GM18499 (cell line): ENCODE results near the gene UBXN2A.
"Not testable (repeated sequence)": the region's sequence is repeated elsewhere in the genome, so short reads cannot be mapped to it uniquely, and the experiment has no call there.

Source experiments
- ATAC-seq: cut with Tn5 transposase; IDR thresholded peaks from one replicate; pipeline ENCODE4 v1.9.1; 2021; ENCODE audit warnings: moderate number of reproducible peaks; ENCODE audit not compliant: insufficient read depth, unreplicated experiment

Gene UBXN2A

DNA sequence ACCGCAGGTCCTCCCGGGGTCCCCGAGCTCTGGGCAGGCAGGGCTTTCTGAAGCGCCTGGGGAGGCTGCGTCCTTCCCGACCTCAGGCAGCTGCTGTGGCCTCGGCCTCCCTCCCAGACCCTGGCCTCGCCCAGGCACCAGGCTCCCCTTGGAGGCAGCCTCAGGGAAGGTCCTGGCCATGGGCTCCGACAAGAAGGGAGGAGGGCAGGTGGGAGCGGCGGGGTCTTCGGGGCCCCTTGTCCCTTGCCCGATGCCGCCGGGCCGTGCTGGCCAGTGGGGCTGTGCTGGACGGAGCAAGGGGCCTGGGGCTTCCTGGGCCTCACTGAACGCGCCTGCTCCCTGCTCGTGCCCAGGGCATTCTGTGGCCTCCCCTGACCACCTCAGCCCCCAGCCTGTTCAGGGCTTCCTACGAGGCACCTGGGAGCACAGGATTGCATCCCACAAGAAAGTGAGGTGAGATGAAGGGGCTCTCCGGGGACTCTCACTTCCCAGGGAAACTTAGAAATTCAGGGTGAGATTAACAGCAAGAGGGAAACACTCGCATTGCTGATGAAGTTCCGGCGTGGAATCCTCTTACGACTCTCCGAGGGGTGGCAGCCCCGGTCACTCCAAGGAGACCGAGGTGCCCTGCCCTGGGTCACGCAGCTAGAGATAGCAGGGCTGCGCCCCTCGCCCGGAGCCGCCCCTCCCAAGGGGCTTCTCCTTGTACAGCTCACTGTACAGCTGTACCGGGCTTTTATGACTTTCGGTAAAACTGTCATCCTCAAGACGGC is 70.4 kb downstream of the UBXN2A start:
- ATAC-seq, result no peak

- no peak for ATAC-seq
These were observed 71.2 kb downstream of the UBXN2A start for GRCh38 chr2:24011250-24012104.

GRCh38 chr2:24012521-24013188 is 72.4 kb downstream of the UBXN2A start:
- no peak for ATAC-seq

GRCh38 chr2:24014902-24015301 is 74.6 kb downstream of the UBXN2A start:
- not testable (repeated sequence) for ATAC-seq

DNA sequence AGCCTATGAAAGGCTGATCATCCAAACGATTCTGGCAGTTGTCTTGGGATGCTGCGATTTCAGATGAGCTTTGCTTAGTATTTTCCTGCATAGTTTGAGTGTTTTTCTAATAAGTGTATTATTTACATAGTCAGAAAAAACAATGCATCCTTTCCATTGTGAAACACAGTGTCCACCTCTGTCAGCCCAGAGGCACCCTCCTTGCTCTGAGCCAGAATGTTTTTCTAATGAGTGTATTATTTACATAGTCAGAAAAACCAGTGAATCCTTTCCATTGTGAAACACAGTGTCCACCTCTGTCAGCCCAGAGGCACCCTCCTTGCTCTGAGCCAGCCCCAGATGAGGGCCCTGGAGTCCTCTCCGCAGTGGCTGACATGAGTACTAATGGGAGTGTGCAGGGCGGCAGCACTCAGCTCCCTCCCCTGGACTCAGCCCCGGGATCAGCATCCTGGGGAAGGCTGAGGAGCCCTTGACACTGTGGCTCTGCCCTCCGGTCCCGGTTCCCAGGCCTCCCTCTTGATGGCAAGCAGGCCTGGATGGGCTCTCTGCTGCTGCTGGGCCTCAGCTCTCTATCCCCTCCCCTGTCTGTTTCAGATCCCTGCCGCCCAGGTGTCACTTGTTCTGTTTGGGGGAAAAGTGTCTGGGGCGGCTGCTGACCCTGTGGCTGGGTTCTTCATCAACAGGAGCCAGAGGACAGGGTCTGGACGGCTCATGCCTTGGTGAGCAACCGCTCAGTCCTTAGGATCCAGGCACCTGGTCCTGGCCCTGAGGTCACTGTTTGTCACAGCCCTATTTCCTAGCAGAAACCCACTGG is 75.5 kb downstream of the UBXN2A start:
- no peak for ATAC-seq

DNA sequence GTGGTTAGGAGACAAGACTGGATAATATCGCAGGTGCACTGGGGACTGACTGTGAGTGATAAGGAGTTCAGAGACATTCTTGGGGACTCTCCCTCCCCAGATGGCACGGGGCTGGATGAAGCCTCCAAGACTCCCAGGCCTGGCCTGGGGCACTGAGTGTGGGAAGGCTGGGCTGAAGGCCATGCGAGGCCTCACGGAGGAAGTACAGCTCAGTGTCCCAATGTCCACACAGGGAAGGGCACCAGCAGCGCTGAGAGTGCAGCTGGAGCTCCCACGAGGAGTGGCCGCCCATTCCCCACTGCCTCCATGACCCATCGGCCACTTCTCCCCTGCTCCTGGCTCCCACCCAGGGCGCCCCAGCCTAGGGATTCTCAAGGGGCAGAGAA is 76.1 kb downstream of the UBXN2A start:
- ATAC-seq, result no peak

- no peak for ATAC-seq
These were observed 76.8 kb downstream of the UBXN2A start for GRCh38 chr2:24016853-24017703.

DNA sequence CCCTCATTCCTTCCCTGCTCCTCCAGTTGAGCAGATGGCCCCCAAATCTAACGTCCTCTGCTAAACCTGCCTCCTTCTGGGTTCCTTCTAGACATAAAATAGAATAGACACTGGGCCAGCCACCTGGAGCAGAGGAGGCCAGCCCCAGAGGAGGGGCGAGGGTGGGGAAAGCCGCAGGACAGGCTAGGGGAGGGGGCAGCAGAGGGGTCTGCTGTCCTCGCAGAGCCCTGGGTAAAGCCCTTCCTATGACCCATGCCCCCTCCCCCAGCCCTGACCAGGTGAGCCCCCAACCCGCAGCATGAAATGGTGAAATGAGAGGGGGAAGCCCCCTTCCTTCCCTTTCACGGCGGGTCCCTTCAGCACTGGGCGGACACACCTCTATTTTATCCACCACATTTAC is 77.4 kb downstream of the UBXN2A start:
- ATAC-seq, result no peak

GRCh38 chr2:24018241-24018640 is 78.0 kb downstream of the UBXN2A start:
- ATAC-seq, result no peak

DNA sequence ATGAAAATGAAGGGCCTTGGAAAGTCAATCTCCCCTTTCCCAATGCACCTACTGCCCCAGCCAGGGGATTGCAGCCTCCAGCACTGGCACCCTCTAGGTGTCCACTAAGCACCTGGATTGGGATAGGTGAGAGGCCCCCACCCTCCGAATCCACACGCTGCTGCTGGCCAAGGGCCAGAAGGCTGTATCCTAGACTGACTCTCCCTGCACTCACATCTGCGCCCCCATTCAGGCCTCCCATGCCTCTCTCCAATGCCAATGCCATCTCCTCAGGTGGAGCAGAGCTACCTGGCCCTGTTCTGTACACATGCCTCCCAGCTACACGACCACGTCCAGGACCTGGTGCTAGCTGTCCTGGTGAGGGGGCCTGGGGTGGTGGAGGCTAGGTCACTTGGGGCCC is 79.5 kb downstream of the UBXN2A start:
- ATAC-seq, result no peak

- ATAC-seq, result no peak
These were observed 80.0 kb downstream of the UBXN2A start for GRCh38 chr2:24020244-24020643.

DNA sequence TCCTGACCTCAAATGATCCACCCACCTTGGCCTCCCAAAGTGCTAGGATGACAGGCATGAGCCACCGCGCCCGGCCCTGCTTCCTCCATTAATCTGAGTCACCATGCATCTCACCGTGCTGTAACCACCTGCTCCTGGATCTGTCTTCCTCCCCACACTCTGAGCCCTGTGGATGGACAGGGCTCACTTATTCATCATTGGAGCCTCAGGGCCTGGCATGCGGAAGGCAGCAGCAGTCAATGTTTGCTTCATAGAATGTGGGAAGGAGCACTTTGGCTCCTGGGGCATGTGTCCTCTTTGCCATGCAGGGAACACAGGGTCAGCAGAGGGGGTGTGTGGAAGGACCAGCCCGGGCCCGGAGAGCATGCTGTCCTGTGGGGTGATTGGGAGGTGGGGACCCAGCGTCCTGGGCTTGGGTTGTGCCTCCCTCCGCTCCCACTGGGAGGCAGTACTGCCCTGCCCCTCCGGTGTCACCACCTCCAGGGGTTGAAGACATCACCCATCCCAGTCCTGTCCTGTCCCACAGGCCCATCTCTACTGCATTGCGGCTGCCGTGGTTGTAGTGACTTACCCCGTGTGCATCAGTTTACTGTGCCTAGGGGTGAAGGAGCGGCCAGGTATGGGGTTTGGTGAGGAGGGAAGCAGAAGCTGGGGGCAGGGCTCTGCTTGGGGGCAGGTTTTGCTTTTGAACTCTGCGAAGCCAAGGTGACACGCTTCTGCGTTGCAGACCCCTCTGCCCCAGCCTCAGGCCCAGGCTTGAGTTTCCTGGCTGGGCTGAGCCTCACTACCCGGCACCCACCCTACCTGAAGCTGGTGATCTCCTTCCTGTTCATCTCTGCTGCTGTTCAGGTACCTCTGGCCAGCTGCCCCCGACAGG is 81.1 kb downstream of the UBXN2A start:
- no peak for ATAC-seq

- ATAC-seq, result no peak
These were observed 82.2 kb downstream of the UBXN2A start for GRCh38 chr2:24022324-24022974.

- ATAC-seq, result no peak
These were observed 82.8 kb downstream of the UBXN2A start for GRCh38 chr2:24022975-24023575.

GRCh38 chr2:24024018-24024417 is 83.8 kb downstream of the UBXN2A start:
- ATAC-seq, result no peak

- no peak for ATAC-seq
These were observed 84.9 kb downstream of the UBXN2A start for GRCh38 chr2:24024996-24025663.

- ATAC-seq, result no peak
These were observed 86.0 kb downstream of the UBXN2A start for GRCh38 chr2:24026233-24026632.
